GM10847 (cell line): ENCODE data around the gene UQCRFS1.

ENCODE experiments used
- POLR2A ChIP-seq: IDR thresholded peaks from 2 replicates; pipeline ENCODE4 v1.6.1; 2011; ENCODE audit not compliant: insufficient read length; ENCODE audit errors: extremely low read depth

The UQCRFS1 gene

DNA sequence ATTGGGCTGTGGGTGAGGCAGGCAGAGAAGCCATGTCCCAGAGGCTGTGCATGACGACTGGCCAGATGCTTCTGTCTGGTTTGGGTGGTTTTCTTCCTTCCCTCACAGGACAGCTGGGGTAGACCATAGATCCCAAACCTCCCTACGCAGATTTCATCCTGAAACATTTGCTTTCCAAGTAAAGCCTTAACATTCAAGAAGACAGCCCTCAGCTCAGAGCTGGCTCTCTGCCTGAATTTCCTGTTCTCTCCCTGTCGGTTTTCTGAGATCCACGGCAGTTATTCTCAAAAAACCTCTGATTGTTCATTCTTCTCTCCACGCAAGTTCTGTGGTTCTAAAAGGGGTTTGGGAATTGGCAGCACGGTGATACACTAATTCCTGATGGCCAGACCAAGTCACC is 25.3 kb downstream of the UQCRFS1 start:
- no peak for TF ChIP-seq POLR2A

DNA sequence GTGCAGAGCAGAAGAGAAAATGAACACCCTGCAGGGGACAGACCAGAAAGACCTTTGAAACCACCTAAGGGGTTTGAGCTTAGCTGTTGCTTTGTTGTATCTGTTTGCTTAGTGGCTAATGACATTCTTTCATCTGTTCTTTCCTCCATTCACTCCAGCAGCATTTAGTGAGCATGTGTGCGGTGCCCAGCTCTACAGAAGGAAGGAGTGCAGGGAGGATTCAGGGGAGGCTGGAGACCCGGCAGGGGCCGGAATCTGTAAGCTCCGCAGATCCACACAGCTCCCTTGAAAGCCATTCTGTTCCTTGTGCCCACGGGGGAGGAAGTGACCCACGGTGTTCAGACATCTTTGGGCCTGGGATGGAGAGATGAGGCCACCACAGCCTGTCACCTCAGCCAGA is 27.5 kb downstream of the UQCRFS1 start:
- no peak for TF ChIP-seq POLR2A

- no peak for TF ChIP-seq POLR2A
Observed at GRCh38 chr19:29176981-29177754, 35.8 kb downstream of the UQCRFS1 start.

- no peak for TF ChIP-seq POLR2A
Observed at GRCh38 chr19:29173896-29174295, 39.1 kb downstream of the UQCRFS1 start.

DNA sequence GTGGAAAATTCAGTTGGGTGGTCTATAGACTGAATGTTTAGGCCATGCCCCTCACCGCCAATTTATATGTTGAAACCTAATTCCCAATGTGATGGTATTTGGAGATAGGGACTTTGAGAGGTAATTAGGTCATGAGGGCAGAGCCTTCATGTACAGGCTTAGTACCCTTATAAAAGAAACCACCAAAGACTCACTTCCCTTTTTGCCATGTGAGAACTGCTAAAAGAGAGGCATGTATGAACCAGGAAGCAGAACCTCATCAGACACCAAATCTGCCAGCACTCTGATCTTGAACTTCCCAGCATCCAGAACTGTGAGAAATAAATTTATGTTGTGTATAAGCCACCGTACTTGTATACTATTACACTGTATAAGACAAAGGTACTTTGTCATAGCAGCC is 40.6 kb downstream of the UQCRFS1 start:
- no peak for TF ChIP-seq POLR2A

DNA sequence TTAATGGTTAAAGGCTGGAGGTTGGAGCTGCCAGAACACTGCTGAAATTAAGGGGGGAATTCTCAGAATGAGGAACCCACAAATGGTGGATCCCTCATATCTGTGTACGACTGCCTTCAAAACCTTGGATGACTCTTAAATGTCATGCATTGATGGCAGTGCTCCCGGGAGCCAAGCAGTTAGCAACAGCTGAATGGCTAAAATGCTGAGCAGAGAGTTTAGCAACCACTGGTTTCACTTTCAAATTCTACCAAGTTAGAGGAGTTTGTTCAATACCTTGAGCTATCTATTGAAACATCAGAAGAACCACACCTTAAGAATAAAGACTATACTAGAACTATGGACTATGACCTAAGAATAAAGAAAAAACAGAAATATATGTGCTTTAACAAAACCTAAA is 41.4 kb downstream of the UQCRFS1 start:
- no peak for TF ChIP-seq POLR2A

DNA sequence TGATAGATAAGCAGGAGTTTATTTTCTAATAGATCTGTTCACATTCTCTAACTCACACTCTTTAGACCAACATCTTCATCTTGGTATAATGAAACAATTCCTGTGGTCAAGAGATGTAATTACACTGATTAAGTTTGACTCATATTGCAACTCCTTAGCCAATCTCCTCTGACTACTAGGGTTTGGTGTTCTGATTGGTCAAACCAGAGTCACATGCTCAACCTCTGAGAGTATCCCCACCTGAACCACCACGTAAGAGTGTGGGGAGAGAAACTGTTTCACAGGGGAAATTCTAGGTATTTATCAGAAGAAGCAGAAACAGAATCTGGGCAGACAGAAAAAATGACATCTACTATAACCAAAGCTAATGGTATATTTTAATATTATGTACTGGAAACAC is 42.4 kb downstream of the UQCRFS1 start:
- no peak for TF ChIP-seq POLR2A

DNA sequence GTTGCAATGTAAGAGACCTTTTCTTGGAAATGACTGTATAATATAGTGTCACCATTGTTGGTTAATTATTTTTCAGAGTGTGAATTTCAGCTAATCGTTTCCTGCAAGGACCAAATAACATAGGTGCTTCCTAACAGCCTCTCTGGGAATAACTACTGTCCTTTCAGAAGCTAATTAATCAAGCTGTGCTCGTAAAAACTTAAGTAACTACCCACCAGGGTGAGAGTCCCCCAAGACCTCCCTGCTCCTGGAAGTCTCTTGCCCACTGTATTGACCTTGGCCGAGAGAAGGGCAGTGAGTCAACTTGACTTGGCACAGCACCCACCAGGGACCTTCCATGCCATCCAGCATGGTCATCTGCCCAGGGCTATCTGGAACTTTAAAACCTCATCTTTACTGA is 50.3 kb downstream of the UQCRFS1 start:
- TF ChIP-seq POLR2A: no peak

DNA sequence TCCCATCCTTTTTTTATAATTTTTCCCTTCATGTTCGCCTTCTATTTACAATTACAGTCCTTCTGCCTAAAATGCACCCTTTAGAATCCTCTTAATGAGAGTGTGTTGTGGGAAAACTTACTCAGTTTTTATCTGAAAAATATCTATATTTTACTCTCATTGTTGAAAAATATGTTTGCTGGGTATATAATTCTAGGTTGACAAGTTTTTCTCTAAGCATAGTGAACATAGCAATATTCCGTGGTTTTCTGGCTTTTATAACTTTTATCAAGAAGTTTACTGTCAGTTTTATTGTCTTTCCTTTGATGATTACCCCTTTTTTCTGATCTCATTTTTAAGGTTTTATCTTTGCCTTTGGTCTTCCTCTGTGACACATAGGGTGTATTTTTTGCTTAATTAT is 57.3 kb downstream of the UQCRFS1 start:
- no peak for TF ChIP-seq POLR2A
